ENCODE measurements around the gene C5AR1.

Gene C5AR1

DNA sequence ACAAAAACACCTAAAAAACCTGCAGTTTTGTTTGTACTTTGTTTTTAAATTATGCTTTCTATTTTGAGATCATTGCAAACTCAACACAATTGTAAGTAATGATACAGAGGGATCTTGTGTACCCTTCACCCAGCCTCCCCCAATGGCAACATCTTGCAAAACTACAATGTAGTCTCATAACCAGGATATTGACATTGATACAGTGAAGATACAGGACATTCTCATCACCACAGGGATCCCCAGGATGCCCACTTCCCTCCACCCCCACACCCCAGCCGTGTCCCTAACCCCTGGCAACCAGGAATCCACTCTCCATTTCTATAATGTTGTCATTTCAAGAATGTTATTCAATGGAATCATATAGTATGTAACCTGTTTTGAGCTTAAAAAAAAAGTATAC, 12.0 kb downstream of the C5AR1 start:
- TF ChIP-seq, protein P1, sequence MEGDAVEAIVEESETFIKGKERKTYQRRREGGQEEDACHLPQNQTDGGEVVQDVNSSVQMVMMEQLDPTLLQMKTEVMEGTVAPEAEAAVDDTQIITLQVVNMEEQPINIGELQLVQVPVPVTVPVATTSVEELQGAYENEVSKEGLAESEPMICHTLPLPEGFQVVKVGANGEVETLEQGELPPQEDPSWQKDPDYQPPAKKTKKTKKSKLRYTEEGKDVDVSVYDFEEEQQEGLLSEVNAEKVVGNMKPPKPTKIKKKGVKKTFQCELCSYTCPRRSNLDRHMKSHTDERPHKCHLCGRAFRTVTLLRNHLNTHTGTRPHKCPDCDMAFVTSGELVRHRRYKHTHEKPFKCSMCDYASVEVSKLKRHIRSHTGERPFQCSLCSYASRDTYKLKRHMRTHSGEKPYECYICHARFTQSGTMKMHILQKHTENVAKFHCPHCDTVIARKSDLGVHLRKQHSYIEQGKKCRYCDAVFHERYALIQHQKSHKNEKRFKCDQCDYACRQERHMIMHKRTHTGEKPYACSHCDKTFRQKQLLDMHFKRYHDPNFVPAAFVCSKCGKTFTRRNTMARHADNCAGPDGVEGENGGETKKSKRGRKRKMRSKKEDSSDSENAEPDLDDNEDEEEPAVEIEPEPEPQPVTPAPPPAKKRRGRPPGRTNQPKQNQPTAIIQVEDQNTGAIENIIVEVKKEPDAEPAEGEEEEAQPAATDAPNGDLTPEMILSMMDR (IDR thresholded peaks at IDR 0.05; ENCODE audit: unreplicated experiment in 3 of 3): no peak
- no peaks in the 10 kb centered on the region for H3K4me1 Mint-ChIP-seq
- no peaks in the 10 kb centered on the region for H3K9me3 Mint-ChIP-seq
- H3K27ac Mint-ChIP-seq: no peak overlapping the region
- H3K4me3 Mint-ChIP-seq: no peak overlapping the region
- no peaks in the 10 kb centered on the region for H3K36me3 Mint-ChIP-seq (ENCODE audit: low read depth)
- peaks cover 33% of the 10 kb centered on the region for H3K27me3 Mint-ChIP-seq (ENCODE audit: low read depth)

DNA sequence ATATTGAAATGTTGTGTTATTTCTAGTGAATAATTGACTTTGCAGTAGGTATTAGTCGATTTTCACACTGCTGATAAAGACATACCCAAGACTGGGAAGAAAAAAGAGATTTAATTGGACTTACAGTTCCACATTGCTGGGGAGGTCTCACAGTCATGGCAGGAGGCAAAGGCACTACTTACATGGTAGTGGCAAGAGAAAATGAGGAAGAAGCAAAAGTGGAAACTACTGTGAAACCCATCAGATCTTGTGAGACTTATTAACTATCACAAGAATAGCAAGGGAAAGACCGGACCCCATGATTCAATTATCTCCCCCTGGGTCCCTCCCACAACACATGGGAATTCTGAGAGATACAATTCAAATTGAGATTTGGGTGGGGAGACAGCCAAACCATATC, 12.4 kb downstream of the C5AR1 start:
- Mint-ChIP-seq H3K9me3 (no peaks in the 10 kb centered on the region), H3K4me3 (no peak overlapping the region), H3K36me3 (ENCODE audit: low read depth) (no peaks in the 10 kb centered on the region), H3K27ac (no peak overlapping the region), H3K4me1 (no peaks in the 10 kb centered on the region), H3K27me3 (ENCODE audit: low read depth) (peaks cover 37% of the 10 kb centered on the region)
- TF ChIP-seq, protein P1 (IDR thresholded peaks at IDR 0.05; ENCODE audit: unreplicated experiment in 3 of 3): no peak

DNA sequence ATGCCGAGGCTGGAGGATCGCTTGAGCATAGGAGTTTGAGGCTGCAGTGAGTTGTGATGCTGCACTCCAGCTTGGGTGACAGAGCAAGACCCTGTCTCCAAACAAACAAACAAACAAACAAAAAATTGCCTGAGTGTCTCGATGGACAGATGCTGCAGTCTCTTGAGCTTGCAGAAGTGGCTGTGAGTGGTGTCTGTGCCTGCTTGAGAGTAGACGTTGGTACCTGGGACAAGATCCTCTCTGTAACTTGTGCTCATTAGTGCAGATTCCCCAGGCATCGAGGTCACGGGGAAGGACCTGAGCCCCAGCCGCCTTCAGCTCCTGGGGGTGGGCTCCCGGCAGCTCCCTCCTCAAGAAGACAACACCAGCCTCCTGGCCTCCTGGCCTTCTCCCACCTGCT, 13.7 kb downstream of the C5AR1 start:
- H3K4me3 Mint-ChIP-seq: no peak overlapping the region
- no peaks in the 10 kb centered on the region for H3K9me3 Mint-ChIP-seq
- no peaks in the 10 kb centered on the region for H3K4me1 Mint-ChIP-seq
- H3K27ac Mint-ChIP-seq: no peak overlapping the region
- H3K36me3 Mint-ChIP-seq (ENCODE audit: low read depth): no peaks in the 10 kb centered on the region
- TF ChIP-seq, protein P1 (IDR thresholded peaks at IDR 0.05; ENCODE audit: unreplicated experiment in 3 of 3): no peak
- H3K27me3 Mint-ChIP-seq (ENCODE audit: low read depth): peaks cover 40% of the 10 kb centered on the region

GRCh38 chr19:47323872-47324271, 14.2 kb downstream of the C5AR1 start:
- Mint-ChIP-seq H3K36me3 (ENCODE audit: low read depth) (no peaks in the 10 kb centered on the region), H3K9me3 (no peaks in the 10 kb centered on the region), H3K4me3 (no peak overlapping the region), H3K27ac (no peak overlapping the region), H3K4me1 (no peaks in the 10 kb centered on the region), H3K27me3 (ENCODE audit: low read depth) (peaks cover 37% of the 10 kb centered on the region)
- TF ChIP-seq, protein P1 (IDR thresholded peaks at IDR 0.05; ENCODE audit: unreplicated experiment in 3 of 3): no peak

DNA sequence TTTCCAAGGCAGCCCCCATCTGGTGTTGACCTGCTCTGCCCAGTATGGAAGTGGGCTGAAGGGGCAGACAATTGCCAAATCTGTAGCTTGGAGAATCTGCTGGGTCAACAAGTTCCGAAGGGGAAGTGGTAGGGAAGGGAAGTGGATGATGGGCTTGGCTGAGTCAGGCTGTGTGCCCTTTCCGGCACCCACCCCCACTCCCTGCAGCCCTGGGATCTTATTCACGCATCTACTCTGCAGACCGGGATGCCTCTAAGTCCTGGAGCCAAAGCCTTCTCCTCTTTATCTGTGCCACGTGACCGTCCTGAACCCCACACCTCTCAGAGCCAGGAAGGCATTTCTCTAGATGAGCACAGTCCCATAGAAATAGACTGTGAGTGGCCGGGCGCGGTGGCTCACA, 14.8 kb downstream of the C5AR1 start:
- Mint-ChIP-seq H3K36me3 (ENCODE audit: low read depth) (no peaks in the 10 kb centered on the region), H3K4me1 (no peaks in the 10 kb centered on the region), H3K9me3 (no peaks in the 10 kb centered on the region), H3K4me3 (no peak overlapping the region), H3K27me3 (ENCODE audit: low read depth) (peaks cover 37% of the 10 kb centered on the region), H3K27ac (no peak overlapping the region)
- TF ChIP-seq, protein P1 (IDR thresholded peaks at IDR 0.05; ENCODE audit: unreplicated experiment in 3 of 3): no peak

DNA sequence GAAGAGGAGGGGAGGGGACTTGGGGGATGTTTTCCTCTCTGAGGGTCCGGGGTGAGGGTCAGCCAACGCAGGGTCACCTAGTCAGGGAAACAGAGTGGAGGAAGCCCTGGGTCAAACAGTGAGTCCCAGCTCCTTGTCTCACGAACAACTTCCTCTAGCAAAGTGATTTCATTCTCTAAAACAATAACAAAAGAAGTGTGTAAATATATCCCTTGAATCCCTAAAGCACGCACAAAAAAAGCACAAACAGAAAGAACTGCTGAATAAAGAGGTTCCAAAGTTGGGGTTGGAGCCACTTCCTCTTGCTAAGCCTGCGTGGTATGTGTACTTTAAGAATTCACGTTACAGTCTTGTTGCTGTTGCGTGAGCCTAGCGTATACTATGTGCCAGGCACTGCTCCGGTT, 20.8 kb downstream of the C5AR1 start:
- peaks cover 17% of the 10 kb centered on the region for H3K27me3 Mint-ChIP-seq (ENCODE audit: low read depth)
- TF ChIP-seq, protein P1 (IDR thresholded peaks at IDR 0.05; ENCODE audit: unreplicated experiment in 3 of 3): no peak
- H3K4me3 Mint-ChIP-seq: no peak overlapping the region
- peak overlapping the region in 2 of 3 experiments; percentile 78 to 80 for H3K27ac Mint-ChIP-seq
- no peaks in the 10 kb centered on the region for H3K4me1 Mint-ChIP-seq
- no peaks in the 10 kb centered on the region for H3K36me3 Mint-ChIP-seq (ENCODE audit: low read depth)
- no peaks in the 10 kb centered on the region for H3K9me3 Mint-ChIP-seq

Measured in nephron (organoid).